Hepatocyte (in vitro differentiated cells): ENCODE measurements around the gene SPOCK2. TPM values are rescaled to one million over a fixed set of nuclear protein-coding genes. Genes with fewer than 3 reads are reported as not detected.

Source experiments
- DNase-seq: peaks from one replicate; pipeline ENCODE4 v3.0.0-alpha.2; 2016; ENCODE audit warnings: low spot score
- H2AFZ ChIP-seq: fragments of 200-600 bp; sonication (generic); 2 replicates; pipeline ENCODE4 v1.6.0; 2016; ENCODE audit warnings: antibody characterized with exemption, mild to moderate bottlenecking
- H3K27ac ChIP-seq: fragments of 200-600 bp; sonication (generic); 2 replicates; pipeline ENCODE4 v1.5.1; 2016; ENCODE audit warnings: mild to moderate bottlenecking
- H3K27me3 ChIP-seq: fragments of 200-600 bp; sonication (generic); 2 replicates; pipeline ENCODE4 v1.6.1; 2016
- H3K36me3 ChIP-seq: fragments of 200-600 bp; sonication (generic); replicated peaks from 2 replicates; pipeline ENCODE4 v1.5.1; 2016; ENCODE audit warnings: low read depth; ENCODE audit not compliant: insufficient read depth
- H3K4me1 ChIP-seq: fragments of 200-600 bp; sonication (generic); 2 replicates; pipeline ENCODE4 v1.5.1; 2016; ENCODE audit warnings: mild to moderate bottlenecking, moderate library complexity; ENCODE audit not compliant: insufficient read depth
- H3K4me2 ChIP-seq: fragments of 200-600 bp; sonication (generic); 2 replicates; pipeline ENCODE4 v1.6.0; 2016
- H3K4me3 ChIP-seq: fragments of 200-600 bp; sonication (generic); 2 replicates; pipeline ENCODE4 v1.5.1; 2016; ENCODE audit warnings: mild to moderate bottlenecking
- H3K79me2 ChIP-seq: fragments of 200-600 bp; sonication (generic); 2 replicates; pipeline ENCODE4 v1.6.0; 2017; ENCODE audit warnings: mild to moderate bottlenecking
- H3K9me2 ChIP-seq: fragments of 200-600 bp; sonication (generic); replicated peaks from 2 replicates; pipeline ENCODE4 v1.6.0; 2017; ENCODE audit warnings: mild to moderate bottlenecking; ENCODE audit not compliant: insufficient read depth
- H3K9me3 ChIP-seq: fragments of 200-600 bp; sonication (generic); 2 replicates; pipeline ENCODE4 v1.5.1; 2016; ENCODE audit warnings: low read depth, mild to moderate bottlenecking
- H4K20me1 ChIP-seq: fragments of 200-600 bp; sonication (generic); 2 replicates; pipeline ENCODE4 v1.6.0; 2016; ENCODE audit warnings: mild to moderate bottlenecking; ENCODE audit not compliant: insufficient read depth, poor library complexity, severe bottlenecking
- EZH2 ChIP-seq: fragments of 200-600 bp; sonication (generic); IDR thresholded peaks from 2 replicates; pipeline ENCODE4 v1.6.1; 2016; ENCODE audit warnings: antibody characterized with exemption, mild to moderate bottlenecking, borderline replicate concordance
- EZH2phosphoT487 ChIP-seq: fragments of 200-600 bp; sonication (generic); IDR thresholded peaks from one replicate; pipeline ENCODE4 v1.6.1; 2018; ENCODE audit warnings: antibody characterized with exemption, mild to moderate bottlenecking, low read depth, moderate library complexity; ENCODE audit not compliant: unreplicated experiment, severe bottlenecking
- WGBS: methylation state at CpG from one replicate; pipeline ENCODE4 v1.1.6; 2016; ENCODE audit warnings: low lambda C conversion rate; ENCODE audit errors: missing lambda C conversion rate; 5-methylcytosine and 5-hydroxymethylcytosine counted together
- polyA plus RNA-seq: library from polyadenylated mRNA; unstranded; fragments of >200 nt; fragmentation: Nextera tagmentation; extraction: Ambion mirVana; gene quantifications from 2 replicates; pipeline ENCODE4 v1.2.1, GENCODE V29; 2016
- total RNA-seq: library from RNA; depleted of rRNA; stranded (reverse); fragments of >200 nt; gene quantifications from 2 replicates; pipeline ENCODE4 v1.2.3, GENCODE V29; 2014
- TF ChIP-seq, protein P1 (sequence below): fragments of 200-600 bp; sonication (generic); IDR thresholded peaks from 2 replicates; pipeline ENCODE4 v1.5.1; 2016; ENCODE audit warnings: antibody characterized with exemption, mild to moderate bottlenecking; ENCODE audit not compliant: poor library complexity

SPOCK2 gene
- total and polyA plus RNA-seq, 2 experiments from 2014 or later = 3.0 to 3.1 TPM

DNA sequence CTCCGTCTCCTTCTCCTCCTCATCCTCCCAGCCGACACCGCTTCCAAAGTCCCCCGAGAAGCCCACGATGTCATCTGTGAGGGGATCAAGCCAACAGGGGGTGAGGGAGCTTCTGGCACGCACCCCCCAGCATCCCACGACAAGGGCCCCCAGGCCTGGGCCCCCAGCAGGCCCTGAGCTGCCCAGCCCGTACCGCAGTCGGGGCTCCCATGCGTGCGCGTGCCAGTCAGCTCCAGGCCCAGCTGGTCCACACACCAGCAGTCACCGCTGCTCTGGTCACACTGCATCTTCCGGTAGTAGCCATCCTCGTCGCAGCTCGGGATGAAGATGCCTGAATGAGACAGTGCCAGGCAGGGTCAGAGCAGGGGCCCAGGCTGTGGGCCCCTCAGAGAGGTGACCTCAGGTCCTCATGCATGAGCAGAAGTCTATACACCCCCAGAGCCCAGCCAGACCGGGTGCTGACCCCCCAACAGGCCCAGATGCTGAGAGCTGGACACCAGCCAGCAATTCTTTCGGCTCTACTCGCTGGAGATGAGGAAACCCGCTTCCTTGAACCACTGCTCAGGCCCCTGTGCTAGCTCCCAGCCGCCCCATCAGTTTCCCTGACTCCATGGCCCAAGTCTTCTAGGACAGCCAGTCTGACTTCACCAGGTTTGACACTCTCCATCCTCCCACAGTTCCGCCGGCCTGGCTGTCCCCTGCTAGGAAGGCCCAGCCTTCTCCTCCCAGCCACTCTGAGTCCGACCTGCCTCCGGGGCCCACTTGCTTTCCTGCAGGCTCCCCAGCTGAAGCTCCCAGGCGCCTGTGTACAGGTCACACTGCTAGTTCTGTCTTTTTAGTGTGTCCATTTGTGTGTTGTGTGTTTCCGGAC, 25.3 kb downstream of the SPOCK2 start:
- H2AFZ ChIP-seq = no peak overlapping the region
- no peak overlapping the region for H3K4me3 ChIP-seq
- 92% methylated on average over 21 of the region's 29 CpGs for WGBS
- no peaks in the 10 kb centered on the region for H3K27me3 ChIP-seq
- TF ChIP-seq, protein P1, sequence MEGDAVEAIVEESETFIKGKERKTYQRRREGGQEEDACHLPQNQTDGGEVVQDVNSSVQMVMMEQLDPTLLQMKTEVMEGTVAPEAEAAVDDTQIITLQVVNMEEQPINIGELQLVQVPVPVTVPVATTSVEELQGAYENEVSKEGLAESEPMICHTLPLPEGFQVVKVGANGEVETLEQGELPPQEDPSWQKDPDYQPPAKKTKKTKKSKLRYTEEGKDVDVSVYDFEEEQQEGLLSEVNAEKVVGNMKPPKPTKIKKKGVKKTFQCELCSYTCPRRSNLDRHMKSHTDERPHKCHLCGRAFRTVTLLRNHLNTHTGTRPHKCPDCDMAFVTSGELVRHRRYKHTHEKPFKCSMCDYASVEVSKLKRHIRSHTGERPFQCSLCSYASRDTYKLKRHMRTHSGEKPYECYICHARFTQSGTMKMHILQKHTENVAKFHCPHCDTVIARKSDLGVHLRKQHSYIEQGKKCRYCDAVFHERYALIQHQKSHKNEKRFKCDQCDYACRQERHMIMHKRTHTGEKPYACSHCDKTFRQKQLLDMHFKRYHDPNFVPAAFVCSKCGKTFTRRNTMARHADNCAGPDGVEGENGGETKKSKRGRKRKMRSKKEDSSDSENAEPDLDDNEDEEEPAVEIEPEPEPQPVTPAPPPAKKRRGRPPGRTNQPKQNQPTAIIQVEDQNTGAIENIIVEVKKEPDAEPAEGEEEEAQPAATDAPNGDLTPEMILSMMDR = no peak
- TF ChIP-seq EZH2 = no peak
- no peak for TF ChIP-seq EZH2phosphoT487
- no peaks in the 10 kb centered on the region for H3K9me2 ChIP-seq
- no peaks in the 10 kb centered on the region for H3K79me2 ChIP-seq
- H3K27ac ChIP-seq = peak overlapping the region; percentile 56
- no peaks in the 10 kb centered on the region for H3K36me3 ChIP-seq
- H3K4me1 ChIP-seq = no peaks in the 10 kb centered on the region
- no peak overlapping the region for H3K4me2 ChIP-seq
- no peaks in the 10 kb centered on the region for H3K9me3 ChIP-seq
- no peak for DNase-seq
- no peaks in the 10 kb centered on the region for H4K20me1 ChIP-seq

DNA sequence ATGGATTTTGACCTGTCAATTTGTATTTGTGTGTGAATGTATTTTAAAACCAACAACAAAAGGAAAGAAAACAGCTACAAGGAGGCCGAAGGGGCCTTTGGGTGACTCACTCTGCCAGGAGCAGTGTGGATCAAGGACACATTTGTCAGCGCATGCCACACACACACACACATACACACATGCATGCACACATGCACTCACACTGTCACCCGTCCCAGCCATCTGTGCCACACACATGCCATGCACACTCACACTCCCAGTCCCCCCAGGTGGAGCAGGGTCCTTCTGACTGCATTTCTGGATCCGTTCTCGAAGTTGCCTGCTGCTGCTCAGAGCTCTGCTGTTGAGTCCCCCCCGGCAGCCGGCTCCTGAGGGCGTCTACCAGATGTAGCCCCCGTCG, 26.0 kb downstream of the SPOCK2 start:
- Histone ChIP-seq H3K27ac (no peak overlapping the region), H3K79me2 (no peaks in the 10 kb centered on the region), H3K27me3 (no peaks in the 10 kb centered on the region), H2AFZ (no peak overlapping the region), H4K20me1 (no peaks in the 10 kb centered on the region), H3K9me2 (no peaks in the 10 kb centered on the region), H3K4me2 (no peak overlapping the region), H3K4me3 (no peak overlapping the region), H3K4me1 (no peaks in the 10 kb centered on the region), H3K9me3 (no peaks in the 10 kb centered on the region), H3K36me3 (no peaks in the 10 kb centered on the region)
- 95% methylated on average over 10 of the region's 10 CpGs for WGBS
- no peak for DNase-seq
- TF ChIP-seq, protein P1 = no peak
- TF ChIP-seq EZH2phosphoT487 = no peak
- no peak for TF ChIP-seq EZH2

DNA sequence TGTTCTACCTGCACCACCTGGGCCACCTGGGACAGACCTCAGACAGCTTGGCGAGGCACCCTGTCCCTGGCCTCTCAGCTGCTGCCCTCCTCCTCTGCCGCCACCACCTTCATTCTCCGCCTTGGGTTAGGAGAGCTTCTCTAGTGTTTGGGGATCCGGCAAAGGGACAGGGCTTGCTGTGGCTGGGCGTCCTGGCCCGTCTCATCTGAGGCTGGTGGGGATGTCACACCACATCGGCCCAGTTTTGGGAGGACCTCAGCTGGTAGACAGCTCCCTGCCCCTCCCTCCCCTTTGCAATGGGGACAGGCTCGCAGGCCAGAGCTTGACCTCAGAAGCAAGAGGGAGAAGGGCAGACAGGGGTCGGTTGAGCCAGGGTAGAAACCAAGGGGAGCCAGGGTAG, 26.4 kb downstream of the SPOCK2 start:
- no peak for DNase-seq
- Histone ChIP-seq H2AFZ (no peak overlapping the region), H3K4me1 (no peaks in the 10 kb centered on the region), H3K27ac (no peak overlapping the region), H3K9me3 (no peaks in the 10 kb centered on the region), H3K4me3 (no peak overlapping the region), H3K9me2 (no peaks in the 10 kb centered on the region), H3K79me2 (no peaks in the 10 kb centered on the region), H3K36me3 (no peaks in the 10 kb centered on the region), H3K27me3 (no peaks in the 10 kb centered on the region), H4K20me1 (no peaks in the 10 kb centered on the region), H3K4me2 (no peak overlapping the region)
- WGBS = 94% methylated on average over 9 of the region's 9 CpGs
- TF ChIP-seq EZH2 (no peak), EZH2phosphoT487 (no peak)
- TF ChIP-seq, protein P1 = no peak
